Esophagus squamous epithelium (tissue), 5 donors: Measurements from ENCODE around the gene CYB5R2. TPM values are rescaled to one million over a fixed set of nuclear protein-coding genes. Genes with fewer than 3 reads are reported as not detected.

Experiments used
- DNase-seq: peaks from one replicate; lab custom pipeline; 2025; lab: John Stamatoyannopoulos, UW
- H3K27ac ChIP-seq, 4 donors: fragments of 200-600 bp; sonication (generic); one replicate each; pipeline ENCODE4 v1.5.1; 2016 to 2019; ENCODE audit warnings: mild to moderate bottlenecking in 1 of 4
- H3K27me3 ChIP-seq, 4 donors: fragments of 200-600 bp; sonication (generic); 1 replicate in 3 of 4; 2 replicates in 1 of 4; pipeline versions ENCODE4 v1.5.1 to v1.6.0; 2017 to 2021; ENCODE audit warnings: antibody characterized with exemption in 1 of 4
- H3K36me3 ChIP-seq, 3 donors: fragments of 200-600 bp; sonication (generic); one replicate each; pipeline ENCODE4 v1.5.1; 2016 to 2019
- H3K4me1 ChIP-seq, 3 donors: fragments of 200-600 bp; sonication (generic); one replicate each; pipeline ENCODE4 v1.5.1; 2017 to 2019
- H3K4me3 ChIP-seq, 4 donors: fragments of 200-600 bp; sonication (generic); 1 replicate in 3 of 4; 2 replicates in 1 of 4; pipeline ENCODE4 v1.5.1; 2016 to 2019; ENCODE audit warnings: mild to moderate bottlenecking in 2 of 4, moderate library complexity in 1 of 4
- H3K9me3 ChIP-seq, 3 donors: fragments of 200-600 bp; sonication (generic); one replicate each; pipeline ENCODE4 v1.5.1; 2016 to 2019
- CTCF ChIP-seq, 6 experiments: fragments of 450-650 bp in 4 of 6; fragments of 200-600 bp in 2 of 6; sonication (generic) in 2 of 6; IDR thresholded peaks; one replicate each; pipeline ENCODE4 v1.5.1; 2016 to 2019; ENCODE audit warnings: antibody characterized with exemption in 6 of 6, mild to moderate bottlenecking in 4 of 6, moderate library complexity in 4 of 6
- POLR2A ChIP-seq, 4 donors: fragments of 450-650 bp; IDR thresholded peaks; one replicate each; pipeline ENCODE4 v1.6.1; 2017; ENCODE audit warnings: antibody characterized with exemption in 4 of 4, mild to moderate bottlenecking in 4 of 4, moderate library complexity in 3 of 4
- WGBS, 2 donors: methylation state at CpG; one replicate each; pipeline ENCODE4 v1.1.5; 2018; 5-methylcytosine and 5-hydroxymethylcytosine counted together
- intact Hi-C: fragments of 100-400 bp; cut with DNase I; formaldehyde crosslinking; loops from one replicate; pipeline ENCODE4 v1.15.0; 2022
- total RNA-seq, 4 donors: library from RNA; depleted of rRNA; stranded (reverse); fragments of >200 nt; gene quantifications; one replicate each; pipeline ENCODE4 v1.1.0, GENCODE V29; 2016
- donor health status: DM: yes; HTN: yes; CAD: no.

The CYB5R2 gene
- total RNA-seq, 4 donors from 2014 or later: 7.6 to 56.9 (median 18.0) TPM

GRCh38 chr11:7640816-7641215 is 32.5 kb downstream of the CYB5R2 start:
- peaks cover 0 to 26% (median 0%) of the 10 kb centered on the region in 3 donors for H3K4me1 ChIP-seq
- WGBS, 2 donors: 86 to 91% methylated on average over 6 of the region's 6 CpGs
- peaks cover 0 to 92% (median 12%) of the 10 kb centered on the region in 3 donors for H3K36me3 ChIP-seq
- intact Hi-C loops: no loop called here
- H3K4me3 ChIP-seq: no peak overlapping the region
- no peaks in the 10 kb centered on the region for H3K27me3 ChIP-seq
- no peaks in the 10 kb centered on the region for H3K9me3 ChIP-seq
- no peak overlapping the region for H3K27ac ChIP-seq
- DNase-seq: no peak
- TF ChIP-seq CTCF (IDR thresholded peaks at IDR 0.05): no peak
- no peak for TF ChIP-seq POLR2A (IDR thresholded peaks at IDR 0.05)

GRCh38 chr11:7639643-7640025 is 33.7 kb downstream of the CYB5R2 start:
- 60% methylated on average over 5 of the region's 5 CpGs; no CpG with 5 or more reads in 1 of the 2 donors for WGBS, 2 donors
- DNase-seq: no peak
- Histone ChIP-seq H3K27ac (peak overlapping the region in 1 of 4 donors; percentile 21), H3K9me3 (no peaks in the 10 kb centered on the region), H3K27me3 (no peaks in the 10 kb centered on the region), H3K4me3 (no peak overlapping the region), H3K4me1 (peaks cover 0 to 26% (median 0%) of the 10 kb centered on the region in 3 donors), H3K36me3 (peaks cover 0 to 94% (median 12%) of the 10 kb centered on the region in 3 donors)
- TF ChIP-seq CTCF (IDR thresholded peaks at IDR 0.05): no peak
- TF ChIP-seq POLR2A (IDR thresholded peaks at IDR 0.05): no peak
- intact Hi-C loops: no loop called here

GRCh38 chr11:7638710-7639642 is 34.3 kb downstream of the CYB5R2 start:
- no peaks in the 10 kb centered on the region for H3K9me3 ChIP-seq
- H3K36me3 ChIP-seq: peaks cover 0 to 94% (median 12%) of the 10 kb centered on the region in 3 donors
- H3K4me3 ChIP-seq: no peak overlapping the region
- intact Hi-C loops: no loop called here
- H3K27me3 ChIP-seq: no peaks in the 10 kb centered on the region
- DNase-seq: no peak
- no peak for TF ChIP-seq POLR2A (IDR thresholded peaks at IDR 0.05)
- TF ChIP-seq CTCF (IDR thresholded peaks at IDR 0.05): no peak
- H3K4me1 ChIP-seq: peaks cover 0 to 26% (median 0%) of the 10 kb centered on the region in 3 donors
- H3K27ac ChIP-seq: peak overlapping the region in 2 of 4 donors; percentile 21 to 82
- 58 to 70% methylated on average over 5 of the region's 5 CpGs for WGBS, 2 donors

- intact Hi-C loops: no loop called here
- H3K36me3 ChIP-seq: peaks cover 3 to 94% (median 12%) of the 10 kb centered on the region in 3 donors
- no peak for TF ChIP-seq CTCF (IDR thresholded peaks at IDR 0.05)
- no peak for TF ChIP-seq POLR2A (IDR thresholded peaks at IDR 0.05)
Measured at GRCh38 chr11:7637447-7638157, 35.7 kb downstream of the CYB5R2 start.

More at GRCh38 chr11:7637447-7638157, 35.7 kb downstream of the CYB5R2 start:
- no peak overlapping the region for H3K4me3 ChIP-seq
- no peaks in the 10 kb centered on the region for H3K27me3 ChIP-seq
- DNase-seq: no peak
- WGBS, 2 donors: 33 to 48% methylated on average over 7 of the region's 7 CpGs
- peaks cover 0 to 23% (median 0%) of the 10 kb centered on the region in 3 donors for H3K4me1 ChIP-seq
- peak overlapping the region in 3 of 4 donors; percentile 47 to 82 (median 73) for H3K27ac ChIP-seq
- no peaks in the 10 kb centered on the region for H3K9me3 ChIP-seq
